Activated CD8-positive, alpha-beta memory T cell treated with anti-CD3 and anti-CD28 coated beads, Interleukin-2, amount 50 U/mL, for 24 hours (primary cell): ENCODE results near the gene C13orf42.

ENCODE experiments used
- DNase-seq: peaks from one replicate; pipeline ENCODE4 v3.0.0-alpha.2; 2020; ENCODE audit errors: extremely low read depth

C13orf42 gene

GRCh38 chr13:51111174-51111573, at the start of gene C13orf42:
Gene C13orf42, minus strand, starts transcription at chr13:51111274. Its CDS starts 65 bp downstream, at chr13:51111209.
- DNase-seq: no peak

GRCh38 chr13:51158880-51159518, 47.9 kb upstream of the C13orf42 start:
- DNase-seq: no peak

GRCh38 chr13:51158365-51158764, 47.3 kb upstream of the C13orf42 start:
- DNase-seq: no peak

GRCh38 chr13:51156648-51157047, 45.6 kb upstream of the C13orf42 start:
- no peak for DNase-seq

- DNase-seq: no peak
These were observed 44.9 kb upstream of the C13orf42 start for GRCh38 chr13:51155776-51156515.

- DNase-seq: no peak
These were observed 44.1 kb upstream of the C13orf42 start for GRCh38 chr13:51155161-51155560.

- DNase-seq: no peak
These were observed 43.0 kb upstream of the C13orf42 start for GRCh38 chr13:51154029-51154555.

- DNase-seq: no peak
These were observed 42.5 kb upstream of the C13orf42 start for GRCh38 chr13:51153527-51153926.

- no peak for DNase-seq
These were observed 41.6 kb upstream of the C13orf42 start for GRCh38 chr13:51152701-51153100.

GRCh38 chr13:51151463-51151862, 40.4 kb upstream of the C13orf42 start:
- no peak for DNase-seq

GRCh38 chr13:51148952-51149573, 38.0 kb upstream of the C13orf42 start:
- DNase-seq: no peak

- DNase-seq: no peak
These were observed 37.3 kb upstream of the C13orf42 start for GRCh38 chr13:51148223-51148951.

GRCh38 chr13:51147732-51148131, 36.7 kb upstream of the C13orf42 start:
- no peak for DNase-seq

GRCh38 chr13:51146667-51147066, 35.6 kb upstream of the C13orf42 start:
- DNase-seq: no peak

GRCh38 chr13:51137250-51137649, 26.2 kb upstream of the C13orf42 start:
- DNase-seq: no peak

GRCh38 chr13:51136276-51136980, 25.4 kb upstream of the C13orf42 start:
- DNase-seq: no peak

- no peak for DNase-seq
These were observed 23.8 kb upstream of the C13orf42 start for GRCh38 chr13:51134763-51135365.

GRCh38 chr13:51130348-51130747, 19.3 kb upstream of the C13orf42 start:
- DNase-seq: no peak

GRCh38 chr13:51125495-51126226, 14.6 kb upstream of the C13orf42 start:
- no peak for DNase-seq

- DNase-seq: no peak
These were observed 11.9 kb upstream of the C13orf42 start for GRCh38 chr13:51122868-51123566.
